BLaER1 treated with 17β-estradiol and CSF1 and Interleukin-3, amounts not matched to agents 10 nM and 100 nM (cell line): Measurements from ENCODE around the gene ATG9B.

Experiments used
- H3K27ac ChIP-seq, 11 experiments: shearing (Covaris generic); formaldehyde crosslinking; 2 replicates each; pipeline ENCODE4 v1.8.1; 2022
- H3K27me3 ChIP-seq, 11 experiments: shearing (Covaris generic); formaldehyde crosslinking; 2 replicates each; pipeline ENCODE4 v1.8.1; 2022
- H3K36me3 ChIP-seq, 11 experiments: shearing (Covaris generic); formaldehyde crosslinking; 2 replicates each; pipeline ENCODE4 v1.8.1; 2022
- H3K4me1 ChIP-seq, 10 experiments: shearing (Covaris generic); formaldehyde crosslinking; 2 replicates each; pipeline ENCODE4 v1.8.1; 2022
- H3K4me2 ChIP-seq, 11 experiments: shearing (Covaris generic); formaldehyde crosslinking; 2 replicates each; pipeline ENCODE4 v1.8.1; 2022
- H3K4me3 ChIP-seq, 10 experiments: shearing (Covaris generic); formaldehyde crosslinking; 2 replicates each; pipeline ENCODE4 v1.8.1; 2022
- H3K9ac ChIP-seq, 11 experiments: shearing (Covaris generic); formaldehyde crosslinking; 2 replicates each; pipeline ENCODE4 v1.8.1; 2022
- H3K9me3 ChIP-seq, 11 experiments: shearing (Covaris generic); formaldehyde crosslinking; replicated peaks in 1 of 11; 2 replicates each; pipeline ENCODE4 v1.8.1; 2022
- H4K20me1 ChIP-seq, 11 experiments: shearing (Covaris generic); formaldehyde crosslinking; 2 replicates each; pipeline ENCODE4 v1.8.1; 2022
- Cebpa-rat ChIP-seq, 11 experiments: shearing (Covaris generic); IDR thresholded peaks; 2 replicates each; pipeline ENCODE4 v1.8.1; 2022

Gene ATG9B

GRCh38 chr7:150982351-150982750 lies 41.9 kb downstream of the ATG9B start:
- Histone ChIP-seq H3K27ac (no peak overlapping the region), H3K27me3 (peaks cover 21 to 57% (median 31%) of the 10 kb centered on the region in 11 experiments; a peak in 21 of 22 replicates), H3K9me3 (no peaks in the 10 kb centered on the region), H3K4me1 (peaks cover 20 to 46% (median 34%) of the 10 kb centered on the region in 10 experiments), H3K36me3 (no peaks in the 10 kb centered on the region), H3K4me3 (no peak overlapping the region), H3K9ac (no peak overlapping the region), H3K4me2 (no peak overlapping the region), H4K20me1 (peaks cover 0 to 47% (median 23%) of the 10 kb centered on the region in 11 experiments; a peak in 14 of 22 replicates)
- TF ChIP-seq Cebpa-rat (IDR thresholded peaks at IDR 0.05): no peak

- TF ChIP-seq Cebpa-rat (IDR thresholded peaks at IDR 0.05): no peak
- Histone ChIP-seq H3K36me3 (no peaks in the 10 kb centered on the region), H3K27me3 (peaks cover 28 to 64% (median 38%) of the 10 kb centered on the region in 11 experiments; a peak in 21 of 22 replicates), H3K9me3 (no peaks in the 10 kb centered on the region), H3K4me1 (peaks cover 15 to 46% (median 34%) of the 10 kb centered on the region in 10 experiments), H3K4me2 (no peak overlapping the region), H3K27ac (no peak overlapping the region), H3K9ac (no peak overlapping the region), H3K4me3 (no peak overlapping the region), H4K20me1 (peaks cover 0 to 50% (median 21%) of the 10 kb centered on the region in 11 experiments; a peak in 14 of 22 replicates)
Measured at GRCh38 chr7:150981644-150982043, 42.6 kb downstream of the ATG9B start.

GRCh38 chr7:150980663-150981062 lies 43.6 kb downstream of the ATG9B start:
- Histone ChIP-seq H3K9me3 (no peaks in the 10 kb centered on the region), H3K36me3 (no peaks in the 10 kb centered on the region), H3K4me3 (no peak overlapping the region), H3K4me2 (peak overlapping the region in 3 of 11 experiments; percentile 7 to 99 (median 97); a peak in 1 of 22 replicates), H3K27me3 (peaks cover 28 to 73% (median 46%) of the 10 kb centered on the region in 11 experiments; a peak in 21 of 22 replicates), H3K4me1 (peaks cover 9 to 45% (median 33%) of the 10 kb centered on the region in 10 experiments), H3K27ac (no peak overlapping the region), H4K20me1 (peaks cover 0 to 49% (median 16%) of the 10 kb centered on the region in 11 experiments; a peak in 15 of 22 replicates), H3K9ac (no peak overlapping the region)
- TF ChIP-seq Cebpa-rat (IDR thresholded peaks at IDR 0.05): no peak

GRCh38 chr7:150979713-150980390 lies 44.4 kb downstream of the ATG9B start:
- Histone ChIP-seq H3K9ac (no peak overlapping the region), H3K4me2 (peak overlapping the region in 10 of 11 experiments; percentile 91 to 99 (median 98); a peak in 18 of 22 replicates), H3K36me3 (no peaks in the 10 kb centered on the region), H3K9me3 (no peaks in the 10 kb centered on the region), H3K4me3 (no peak overlapping the region; a peak in 1 of 20 replicates), H3K27ac (no peak overlapping the region), H3K4me1 (peaks cover 17 to 53% (median 41%) of the 10 kb centered on the region in 10 experiments), H4K20me1 (peaks cover 0 to 48% (median 16%) of the 10 kb centered on the region in 11 experiments; a peak in 15 of 22 replicates), H3K27me3 (peaks cover 28 to 82% (median 52%) of the 10 kb centered on the region in 11 experiments; a peak in 21 of 22 replicates)
- TF ChIP-seq Cebpa-rat (IDR thresholded peaks at IDR 0.05): no peak

- peak within 1 kb of the TSS; percentile 48 to 76 (median 64) for H3K4me3 ChIP-seq
- peak within 1 kb of the TSS; percentile 91 to 99 (median 99) for H3K4me2 ChIP-seq
- H3K4me1 ChIP-seq: peaks cover 17 to 67% (median 53%) of the 10 kb centered on the region in 10 experiments
- H4K20me1 ChIP-seq: peaks cover 0 to 53% (median 26%) of the 10 kb centered on the region in 11 experiments; a peak in 16 of 22 replicates
- no peaks in the 10 kb centered on the region for H3K36me3 ChIP-seq
- H3K9me3 ChIP-seq: no peaks in the 10 kb centered on the region
- no peak for TF ChIP-seq Cebpa-rat (IDR thresholded peaks at IDR 0.05)
- H3K27ac ChIP-seq: peak within 1 kb of the TSS in 1 of 11 experiments; percentile 52; a peak in 1 of 22 replicates
- peaks cover 28 to 92% (median 52%) of the 10 kb centered on the region in 11 experiments; a peak in 21 of 22 replicates for H3K27me3 ChIP-seq
- H3K9ac ChIP-seq: peak within 1 kb of the TSS; percentile 53 to 80 (median 66); a peak in 20 of 22 replicates
Measured at GRCh38 chr7:150978126-150978789, 46.0 kb downstream of the ATG9B start, which contains the start of gene KCNH2. TSS of gene KCNH2 (minus strand) at chr7:150978321. CDS start at chr7:150977913, 408 bp downstream.

GRCh38 chr7:150977382-150978125 lies 46.7 kb downstream of the ATG9B start:
- H3K4me3 ChIP-seq: peak overlapping the region; percentile 48 to 76 (median 64)
- H3K9me3 ChIP-seq: no peaks in the 10 kb centered on the region
- peak overlapping the region; percentile 89 to 99 (median 98) for H3K4me2 ChIP-seq
- H3K27me3 ChIP-seq: peaks cover 28 to 89% (median 48%) of the 10 kb centered on the region in 11 experiments; a peak in 21 of 22 replicates
- peaks cover 17 to 72% (median 53%) of the 10 kb centered on the region in 10 experiments for H3K4me1 ChIP-seq
- H4K20me1 ChIP-seq: peaks cover 0 to 55% (median 30%) of the 10 kb centered on the region in 11 experiments; a peak in 16 of 22 replicates
- H3K27ac ChIP-seq: no peak overlapping the region
- H3K9ac ChIP-seq: peak overlapping the region; percentile 53 to 80 (median 66); a peak in 20 of 22 replicates
- H3K36me3 ChIP-seq: no peaks in the 10 kb centered on the region
- TF ChIP-seq Cebpa-rat (IDR thresholded peaks at IDR 0.05): no peak

GRCh38 chr7:150976529-150977381 lies 47.5 kb downstream of the ATG9B start:
- H3K9ac ChIP-seq: 0 out of 22 replicates have a peak overlapping the region, but pooled peaks of 1 of the 11 experiments have one; percentile 3
- no peak overlapping the region for H3K27ac ChIP-seq
- H3K36me3 ChIP-seq: no peaks in the 10 kb centered on the region
- peaks cover 26 to 81% (median 40%) of the 10 kb centered on the region in 11 experiments; a peak in 21 of 22 replicates for H3K27me3 ChIP-seq
- H3K4me3 ChIP-seq: peak overlapping the region in 3 of 10 experiments; percentile 35 to 72 (median 64); a peak in 3 of 20 replicates
- H3K4me1 ChIP-seq: peaks cover 17 to 79% (median 58%) of the 10 kb centered on the region in 10 experiments
- H3K9me3 ChIP-seq: no peaks in the 10 kb centered on the region
- no peak for TF ChIP-seq Cebpa-rat (IDR thresholded peaks at IDR 0.05)
- peaks cover 0 to 63% (median 30%) of the 10 kb centered on the region in 11 experiments; a peak in 16 of 22 replicates for H4K20me1 ChIP-seq
- H3K4me2 ChIP-seq: peak overlapping the region in 9 of 11 experiments; percentile 91 to 100 (median 99); a peak in 19 of 22 replicates
